ENCODE results near the gene BCAS3. TPM values are rescaled to one million over a fixed set of nuclear protein-coding genes. Genes with fewer than 3 reads are reported as not detected.

Gene BCAS3
- 35.0 and 35.9 TPM in 2 replicates for total RNA-seq

GRCh38 chr17:60677308-60678117, at the start of gene BCAS3:
BCAS3 (plus strand) TSS chr17:60677851.

GRCh38 chr17:61399131-61400065, 721.7 kb downstream of the BCAS3 start, which contains the start of gene TBX2:
TBX2 (plus strand) TSS chr17:61399843; CDS start chr17:61400177, 334 bp downstream.

Other genes with a start within 250 kb of the BCAS3 start
- gene APPBP2, start 151.6 kb upstream of the BCAS3 start, total RNA-seq: 36.0 and 42.9 TPM in 2 replicates
- 7.8 and 8.4 TPM in 2 replicates for gene PPM1D, start 77.7 kb upstream of the BCAS3 start, total RNA-seq